Right kidney (tissue), 1 donor: ENCODE data around the gene B4GALT2.

Experiments
- DNase-seq: peaks from one replicate; pipeline ENCODE4 v3.0.0-alpha.2; 2016

Gene B4GALT2

GRCh38 chr1:43945674-43946235 lies 33.3 kb upstream of the B4GALT2 start:
- no peak for DNase-seq

- peak; percentile 100 for DNase-seq
These were observed 32.6 kb upstream of the B4GALT2 start, which contains the start of gene IPO13 for GRCh38 chr1:43946236-43947060. Gene IPO13, plus strand, starts transcription at chr1:43946950. Its CDS starts 651 bp downstream, at chr1:43947601.

DNA sequence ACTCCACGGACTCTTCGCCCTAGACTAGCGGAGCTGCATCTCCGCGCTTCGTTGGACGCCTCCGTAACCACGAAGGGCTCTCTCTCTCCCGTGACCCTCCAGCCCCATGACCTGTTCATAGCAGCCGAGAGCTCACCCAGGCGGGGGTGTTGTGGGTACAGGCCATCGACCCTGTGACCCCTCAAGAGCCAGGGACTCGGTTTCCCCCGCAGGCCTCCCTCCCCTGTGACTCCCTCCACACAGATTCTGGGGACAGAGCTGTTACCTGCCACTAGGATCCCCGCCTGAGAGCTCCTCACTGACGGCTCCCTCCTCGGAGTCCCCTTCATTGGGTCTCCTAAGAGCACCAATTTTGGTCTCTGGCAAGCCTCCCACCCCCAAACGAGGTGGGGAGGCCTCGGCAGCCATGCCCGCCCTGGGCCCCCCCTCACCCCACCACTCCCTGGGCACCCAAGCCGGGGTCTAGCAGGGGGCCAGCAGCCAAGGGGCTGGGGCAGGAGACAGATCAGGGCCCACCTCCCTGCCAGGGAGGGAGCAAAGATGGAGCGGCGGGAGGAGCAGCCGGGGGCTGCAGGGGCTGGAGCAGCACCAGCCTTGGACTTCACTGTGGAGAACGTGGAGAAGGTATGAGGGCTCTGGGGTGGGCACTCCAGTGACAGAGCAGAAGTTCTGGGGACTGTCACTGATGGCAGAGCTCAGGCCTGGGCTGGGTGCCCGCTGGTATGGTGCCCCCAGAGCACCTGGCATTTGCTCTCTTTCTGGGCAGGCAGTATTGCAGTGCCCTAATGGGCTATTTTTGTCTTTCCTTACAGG lies 31.7 kb upstream of the B4GALT2 start:
- no peak for DNase-seq

DNA sequence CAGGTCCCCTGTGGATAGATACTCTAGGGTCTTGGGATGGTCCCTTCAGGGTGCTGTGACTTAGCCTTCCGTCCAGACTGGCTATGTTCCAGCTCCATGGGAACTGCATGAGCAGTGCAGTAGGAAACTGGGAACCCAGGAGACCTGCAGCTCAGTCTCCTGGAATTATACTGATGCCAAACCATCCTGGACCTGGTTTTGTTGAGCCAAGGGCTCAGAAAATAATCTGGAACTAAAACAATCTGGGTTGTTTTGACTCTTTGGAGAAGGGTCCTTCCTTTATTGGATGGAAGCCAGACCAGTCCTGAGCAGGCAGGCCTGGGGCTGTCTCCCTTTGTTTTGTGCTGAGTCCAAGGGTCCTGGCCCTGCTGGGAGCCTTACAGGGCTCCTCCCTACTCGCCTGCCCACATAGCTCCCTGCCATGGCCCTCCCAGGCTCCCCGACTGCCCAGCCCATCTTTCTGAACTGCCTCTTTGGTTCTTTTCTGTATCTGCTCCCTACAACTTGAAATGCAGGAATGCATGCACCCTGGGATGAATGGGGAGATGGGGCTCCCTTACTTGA lies 31.1 kb upstream of the B4GALT2 start:
- no peak for DNase-seq

- no peak for DNase-seq
These were observed 29.3 kb upstream of the B4GALT2 start for GRCh38 chr1:43949678-43950077.

- no peak for DNase-seq
These were observed 27.7 kb upstream of the B4GALT2 start for GRCh38 chr1:43951021-43951985.

DNA sequence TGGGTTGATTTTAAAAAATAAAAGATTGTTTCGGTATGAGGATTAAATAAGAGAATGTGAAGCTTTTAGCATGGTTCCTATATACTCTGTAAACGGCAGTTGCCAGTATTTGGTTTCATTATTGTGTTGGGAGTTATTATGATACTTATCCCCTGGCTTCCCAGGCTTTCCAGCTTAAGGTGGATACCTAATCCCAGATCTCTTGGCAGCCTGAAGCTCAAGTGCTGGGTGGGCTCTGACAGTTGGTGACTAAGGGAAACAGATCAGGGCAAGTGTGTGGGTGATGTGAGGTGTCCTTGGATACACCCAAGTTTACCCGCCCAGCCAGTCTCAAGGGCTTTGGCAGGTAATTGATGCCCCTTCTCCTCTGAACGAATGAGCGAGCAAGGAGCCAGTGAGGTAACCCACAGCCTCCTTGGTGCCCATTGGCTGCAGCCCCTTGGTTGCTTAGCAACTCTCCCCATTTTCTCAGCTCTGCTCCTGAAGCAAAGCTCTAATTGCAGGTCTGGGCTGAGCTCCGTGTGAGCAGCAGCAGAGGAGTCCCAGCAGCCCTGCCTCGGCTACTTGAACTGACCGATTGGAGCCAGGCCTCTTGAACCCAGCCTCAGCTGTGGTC lies 26.2 kb upstream of the B4GALT2 start:
- peak; percentile 21 for DNase-seq

DNA sequence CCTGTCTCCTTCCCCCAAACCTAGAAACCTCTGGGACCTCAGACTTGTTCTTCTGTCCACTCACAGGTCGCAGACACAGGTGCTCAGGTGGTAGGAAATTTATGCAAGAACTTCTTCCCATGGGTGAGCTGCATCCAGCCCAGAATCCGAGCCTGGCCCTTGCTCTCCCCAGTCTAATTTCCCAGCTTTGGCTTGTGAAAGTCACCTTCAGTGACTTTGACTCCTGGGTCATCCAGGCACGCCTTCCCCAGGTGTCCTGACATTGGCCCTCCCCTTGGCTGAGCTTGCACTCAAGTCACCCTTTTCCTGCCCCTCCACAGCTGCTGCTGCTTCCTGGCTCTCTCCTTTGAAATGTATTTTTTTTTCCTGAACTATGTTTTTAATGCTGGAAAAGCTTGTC lies 25.6 kb upstream of the B4GALT2 start:
- DNase-seq, result no peak

- DNase-seq, result no peak
These were observed 25.0 kb upstream of the B4GALT2 start for GRCh38 chr1:43954036-43954435.

- no peak for DNase-seq
These were observed 22.8 kb upstream of the B4GALT2 start for GRCh38 chr1:43956234-43956633.

- no peak for DNase-seq
These were observed 21.5 kb upstream of the B4GALT2 start for GRCh38 chr1:43957407-43958040.

DNA sequence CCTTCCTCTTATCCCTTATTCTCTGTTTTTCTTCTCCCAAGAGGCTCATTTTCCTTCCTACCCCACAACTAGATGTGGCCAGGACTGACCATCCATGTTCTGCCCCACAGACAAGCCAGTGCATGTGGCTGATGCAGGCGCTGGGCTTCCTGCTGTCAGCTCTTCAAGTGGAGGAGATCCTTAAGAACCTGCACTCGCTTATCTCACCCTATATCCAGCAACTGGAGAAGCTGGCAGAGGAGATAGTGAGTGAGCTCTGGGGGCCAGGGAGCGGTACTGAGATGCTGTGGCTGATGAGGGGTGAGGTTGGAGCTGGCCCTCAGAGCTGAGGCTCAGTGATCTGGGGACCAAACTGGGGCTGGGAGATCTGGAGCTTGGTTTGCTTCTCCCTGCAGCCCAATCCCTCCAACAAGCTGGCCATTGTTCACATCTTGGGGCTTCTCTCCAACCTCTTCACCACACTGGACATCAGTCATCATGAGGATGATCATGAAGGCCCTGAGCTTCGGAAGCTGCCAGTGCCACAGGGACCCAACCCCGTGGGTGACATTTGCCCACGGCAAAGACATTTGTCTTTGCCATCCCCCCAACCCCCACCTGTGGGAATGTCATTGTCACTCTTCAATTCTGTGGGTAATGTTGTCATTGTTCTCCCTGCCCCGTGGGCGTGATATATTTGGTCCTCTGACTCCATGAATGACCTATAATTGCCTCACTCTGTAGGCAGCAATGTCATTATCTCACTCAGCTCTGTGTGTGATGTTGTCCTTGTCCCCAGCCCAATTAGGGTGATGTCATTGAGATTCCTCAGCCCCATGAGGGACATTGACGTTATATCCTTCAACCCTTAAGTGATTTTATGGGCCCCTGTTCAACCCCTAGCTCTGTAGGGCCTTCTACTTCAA lies 20.4 kb upstream of the B4GALT2 start:
- DNase-seq, result no peak

GRCh38 chr1:43960798-43961197 lies 18.2 kb upstream of the B4GALT2 start:
- no peak for DNase-seq

- DNase-seq, result no peak
These were observed 17.3 kb upstream of the B4GALT2 start for GRCh38 chr1:43961692-43962091.

DNA sequence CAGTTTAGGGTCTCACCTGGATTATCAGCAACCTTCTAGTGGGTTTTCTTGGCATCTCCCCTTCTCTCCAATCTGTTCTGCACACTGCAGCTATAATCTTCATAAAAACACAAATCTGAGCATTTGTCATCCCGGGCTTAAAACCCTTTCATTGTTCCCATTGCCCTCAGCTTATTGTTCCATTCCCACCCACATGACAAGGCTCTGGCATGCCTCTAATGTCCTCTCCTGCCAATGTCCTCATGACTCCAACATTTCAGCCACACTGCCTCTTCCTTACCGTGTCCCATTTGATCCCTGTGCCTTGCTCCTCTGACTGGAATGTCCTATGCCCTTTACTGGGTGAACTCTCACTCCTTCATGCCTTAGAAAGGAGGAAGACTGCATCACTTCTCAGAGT lies 16.7 kb upstream of the B4GALT2 start:
- no peak for DNase-seq

GRCh38 chr1:43963006-43963405 lies 16.0 kb upstream of the B4GALT2 start:
- no peak for DNase-seq

GRCh38 chr1:43963890-43964289 lies 15.1 kb upstream of the B4GALT2 start:
- no peak for DNase-seq

DNA sequence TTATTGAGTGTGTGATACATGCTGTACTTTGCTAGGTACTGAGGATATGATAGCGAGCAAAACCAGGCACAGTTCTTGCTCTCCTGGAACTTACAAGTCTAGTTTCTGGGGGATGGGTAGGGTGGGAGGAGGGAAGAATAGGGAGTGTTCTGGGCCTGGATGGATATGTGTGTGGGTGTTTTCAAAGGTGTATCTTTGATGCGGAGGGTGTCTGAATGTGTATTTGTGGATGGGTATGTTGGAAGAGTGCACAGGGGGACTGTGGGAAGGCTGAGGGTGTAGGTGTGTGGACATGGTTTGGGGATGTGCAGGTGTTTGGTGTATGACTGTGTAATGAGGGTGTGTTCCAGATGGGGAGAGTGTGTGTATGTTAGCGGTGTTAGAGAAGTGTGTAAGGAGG lies 13.7 kb upstream of the B4GALT2 start:
- no peak for DNase-seq

DNA sequence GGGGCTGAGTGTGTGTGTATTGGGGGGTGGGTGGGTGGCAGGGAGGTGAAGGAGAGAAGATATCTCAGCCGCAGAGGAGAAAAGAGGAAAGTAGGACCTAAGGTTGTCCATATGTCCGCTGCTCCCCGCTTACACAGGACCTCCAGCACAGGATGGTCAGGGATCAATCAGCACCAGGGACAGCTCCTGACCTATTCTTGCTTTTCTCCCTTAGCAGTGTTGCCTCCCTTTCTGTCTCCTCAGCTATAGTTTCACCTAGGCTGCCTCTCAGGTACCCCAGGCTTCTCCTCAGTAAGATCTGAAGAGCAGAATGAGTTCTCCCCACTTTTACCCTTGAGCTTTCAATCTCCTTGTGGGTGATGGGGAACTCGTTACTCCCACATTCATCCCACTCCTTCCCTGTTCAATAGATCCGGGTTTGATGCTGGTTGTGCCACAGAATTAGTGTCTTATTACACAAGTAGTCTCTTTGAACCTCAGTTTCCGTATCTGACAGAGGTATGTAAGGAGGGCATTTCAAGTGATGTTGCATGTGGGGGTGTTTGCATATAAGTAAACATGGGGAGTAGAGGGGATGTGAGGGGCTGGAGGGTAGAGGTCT lies 10.6 kb upstream of the B4GALT2 start:
- DNase-seq, result no peak
